Smooth muscle cell (in vitro differentiated cells): ENCODE data around the gene RCOR3. TPM values are rescaled to one million over a fixed set of nuclear protein-coding genes. Genes with fewer than 3 reads are reported as not detected.

Experiments used
- DNase-seq: peaks from one replicate; lab custom pipeline; 2025; ENCODE audit not compliant: unreplicated experiment; lab: John Stamatoyannopoulos, UW
- H2AFZ ChIP-seq: fragments of 200-600 bp; sonication (generic); 2 replicates; pipeline ENCODE4 v1.6.0; 2016; ENCODE audit warnings: antibody characterized with exemption, low read depth, mild to moderate bottlenecking
- H3F3A ChIP-seq: fragments of 200-600 bp; sonication (generic); 2 replicates; pipeline ENCODE4 v1.6.0; 2017; ENCODE audit warnings: antibody characterized with exemption, low read depth
- H3K27ac ChIP-seq: fragments of 200-600 bp; sonication (generic); 2 replicates; pipeline ENCODE4 v1.5.1; 2016; ENCODE audit warnings: low read depth, mild to moderate bottlenecking
- H3K27me3 ChIP-seq: fragments of 200-600 bp; sonication (generic); 2 replicates; pipeline ENCODE4 v1.6.1; 2016; ENCODE audit warnings: low read depth, mild to moderate bottlenecking
- H3K36me3 ChIP-seq: fragments of 200-600 bp; sonication (generic); 2 replicates; pipeline ENCODE4 v1.5.1; 2016; ENCODE audit warnings: low read depth
- H3K4me1 ChIP-seq: fragments of 200-600 bp; sonication (generic); 2 replicates; pipeline ENCODE4 v1.5.1; 2016; ENCODE audit warnings: low read depth
- H3K4me2 ChIP-seq: fragments of 200-600 bp; sonication (generic); 2 replicates; pipeline ENCODE4 v1.6.0; 2016; ENCODE audit warnings: mild to moderate bottlenecking
- H3K4me3 ChIP-seq: fragments of 200-600 bp; sonication (generic); 2 replicates; pipeline ENCODE4 v1.5.1; 2016; ENCODE audit warnings: mild to moderate bottlenecking
- H3K79me2 ChIP-seq: fragments of 200-600 bp; sonication (generic); 2 replicates; pipeline ENCODE4 v1.6.0; 2016; ENCODE audit warnings: low read depth, mild to moderate bottlenecking
- H3K9ac ChIP-seq: fragments of 200-600 bp; sonication (generic); 2 replicates; pipeline ENCODE4 v1.6.0; 2016; ENCODE audit warnings: low read depth
- H3K9me3 ChIP-seq: fragments of 200-600 bp; sonication (generic); replicated peaks from 2 replicates; pipeline ENCODE4 v1.5.1; 2016; ENCODE audit warnings: low read depth
- H4K20me1 ChIP-seq: fragments of 200-600 bp; sonication (generic); 2 replicates; pipeline ENCODE4 v1.6.0; 2016; ENCODE audit warnings: low read depth
- CTCF ChIP-seq: fragments of 200-600 bp; sonication (generic); IDR thresholded peaks from 2 replicates; pipeline ENCODE4 v1.5.1; 2017; ENCODE audit warnings: borderline replicate concordance, mild to moderate bottlenecking, antibody characterized with exemption; ENCODE audit not compliant: insufficient read depth, poor library complexity, severe bottlenecking
- WGBS: methylation state at CpG from one replicate; pipeline ENCODE4 v1.1.7; 2016; ENCODE audit warnings: low lambda C conversion rate; 5-methylcytosine and 5-hydroxymethylcytosine counted together
- polyA plus RNA-seq: library from polyadenylated mRNA; unstranded; fragments of >200 nt; fragmentation: Nextera tagmentation; extraction: Ambion mirVana; gene quantifications from 2 replicates; pipeline ENCODE4 v1.2.1, GENCODE V29; 2016
- total RNA-seq: library from RNA; depleted of rRNA; stranded (reverse); fragments of >200 nt; gene quantifications from 2 replicates; pipeline ENCODE4 v1.2.3, GENCODE V29; 2014

The RCOR3 gene
- total and polyA plus RNA-seq, 2 experiments from 2014 or later = 22.5 to 27.7 TPM

- Histone ChIP-seq H3K27me3 (no peaks in the 10 kb centered on the region), H3K4me2 (no peak overlapping the region), H3K79me2 (peaks cover 89% of the 10 kb centered on the region), H3F3A (no peaks in the 10 kb centered on the region), H3K27ac (no peak overlapping the region), H3K36me3 (no peaks in the 10 kb centered on the region), H3K4me3 (no peak overlapping the region), H3K4me1 (peaks cover under 1% of the 10 kb centered on the region), H3K9ac (no peak overlapping the region), H4K20me1 (peaks cover 100% of the 10 kb centered on the region), H2AFZ (no peak overlapping the region), H3K9me3 (no peaks in the 10 kb centered on the region)
- 81% methylated on average over 4 of the region's 4 CpGs for WGBS
- TF ChIP-seq CTCF = no peak
- DNase-seq = no peak
These were observed 75.8 kb downstream of the RCOR3 start for GRCh38 chr1:211334986-211335385.

DNA sequence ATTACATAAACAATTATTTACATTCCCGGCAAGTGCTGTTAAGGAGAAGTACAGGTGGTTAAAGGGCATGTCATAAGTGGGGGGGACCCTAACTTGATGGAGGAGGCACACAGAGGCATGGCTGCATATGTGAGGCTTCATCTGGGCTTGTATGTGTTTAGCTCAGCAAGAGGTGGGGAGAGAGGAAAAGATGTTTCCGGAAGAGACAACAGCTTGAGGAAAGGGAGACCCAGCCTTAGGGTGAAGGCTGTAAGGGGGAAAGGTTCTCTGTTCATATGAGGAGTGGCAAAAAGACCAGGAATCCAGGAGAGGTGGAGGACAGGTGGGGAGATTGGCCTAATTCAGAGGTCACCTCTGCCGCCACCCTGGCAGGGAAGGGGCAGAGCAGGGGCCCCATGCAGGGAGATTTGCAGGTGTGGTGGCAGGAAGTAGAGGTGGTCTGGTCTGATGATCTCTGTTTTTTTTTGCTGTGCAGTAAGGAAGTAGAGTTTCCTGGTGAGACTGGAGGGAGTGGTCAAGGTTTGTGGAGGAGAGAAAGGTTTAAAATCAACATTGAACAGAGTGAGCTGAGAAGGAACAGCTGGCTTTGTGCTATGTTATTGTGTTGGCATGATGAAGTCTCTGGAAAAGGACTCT lies 76.5 kb downstream of the RCOR3 start:
- H3K36me3 ChIP-seq = no peaks in the 10 kb centered on the region
- H3K79me2 ChIP-seq = peaks cover 89% of the 10 kb centered on the region
- H4K20me1 ChIP-seq = peaks cover 98% of the 10 kb centered on the region
- no peaks in the 10 kb centered on the region for H3K9me3 ChIP-seq
- no peak overlapping the region for H3K9ac ChIP-seq
- 94% methylated on average over 3 of the region's 3 CpGs for WGBS
- no peaks in the 10 kb centered on the region for H3K27me3 ChIP-seq
- H3K4me3 ChIP-seq = no peak overlapping the region
- no peak overlapping the region for H3K4me2 ChIP-seq
- H3K4me1 ChIP-seq = no peaks in the 10 kb centered on the region
- no peak overlapping the region for H2AFZ ChIP-seq
- H3K27ac ChIP-seq = no peak overlapping the region
- DNase-seq = no peak
- H3F3A ChIP-seq = no peaks in the 10 kb centered on the region
- TF ChIP-seq CTCF = no peak

DNA sequence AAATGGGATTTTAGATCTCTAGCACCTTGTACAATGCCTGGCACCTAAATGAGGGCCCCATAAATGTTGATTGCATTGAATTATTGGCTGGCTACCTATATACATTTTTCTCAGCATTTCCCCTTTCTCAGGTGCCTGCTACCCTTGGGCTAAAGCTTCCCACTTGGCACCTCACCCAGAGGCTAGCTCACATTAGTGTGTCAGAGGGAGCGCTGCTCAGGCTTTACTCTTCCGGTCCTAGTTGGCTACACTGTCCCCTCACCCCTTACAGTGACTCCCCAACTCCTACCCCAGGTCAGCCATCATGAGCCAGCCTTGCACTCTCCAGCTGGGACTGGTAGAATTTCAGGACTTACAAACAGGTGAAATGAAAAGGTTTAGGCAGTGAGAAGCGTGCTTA lies 77.0 kb downstream of the RCOR3 start:
- H4K20me1 ChIP-seq = peaks cover 97% of the 10 kb centered on the region
- peaks cover 89% of the 10 kb centered on the region for H3K79me2 ChIP-seq
- TF ChIP-seq CTCF = no peak
- no peak overlapping the region for H2AFZ ChIP-seq
- no peak overlapping the region for H3K4me2 ChIP-seq
- no peaks in the 10 kb centered on the region for H3F3A ChIP-seq
- H3K27me3 ChIP-seq = no peaks in the 10 kb centered on the region
- no peaks in the 10 kb centered on the region for H3K9me3 ChIP-seq
- 89% methylated on average over 3 of the region's 3 CpGs for whole genome bisulfite sequencing
- H3K36me3 ChIP-seq = no peaks in the 10 kb centered on the region
- H3K9ac ChIP-seq = no peak overlapping the region
- H3K4me1 ChIP-seq = no peaks in the 10 kb centered on the region
- H3K27ac ChIP-seq = no peak overlapping the region
- no peak overlapping the region for H3K4me3 ChIP-seq
- no peak for DNase-seq

GRCh38 chr1:211336775-211337174 lies 77.6 kb downstream of the RCOR3 start:
- H3K27ac ChIP-seq = no peak overlapping the region
- H3K27me3 ChIP-seq = no peaks in the 10 kb centered on the region
- no peak for TF ChIP-seq CTCF
- no peak overlapping the region for H2AFZ ChIP-seq
- H4K20me1 ChIP-seq = peaks cover 97% of the 10 kb centered on the region
- 90% methylated on average over 15 of the region's 15 CpGs for WGBS
- H3K4me1 ChIP-seq = no peaks in the 10 kb centered on the region
- no peaks in the 10 kb centered on the region for H3K9me3 ChIP-seq
- peaks cover 89% of the 10 kb centered on the region for H3K79me2 ChIP-seq
- no peaks in the 10 kb centered on the region for H3K36me3 ChIP-seq
- no peak for DNase-seq
- no peak overlapping the region for H3K4me2 ChIP-seq
- no peak overlapping the region for H3K4me3 ChIP-seq
- no peak overlapping the region for H3K9ac ChIP-seq
- H3F3A ChIP-seq = no peaks in the 10 kb centered on the region
